ENCODE data around the gene ZAP70.

DNA sequence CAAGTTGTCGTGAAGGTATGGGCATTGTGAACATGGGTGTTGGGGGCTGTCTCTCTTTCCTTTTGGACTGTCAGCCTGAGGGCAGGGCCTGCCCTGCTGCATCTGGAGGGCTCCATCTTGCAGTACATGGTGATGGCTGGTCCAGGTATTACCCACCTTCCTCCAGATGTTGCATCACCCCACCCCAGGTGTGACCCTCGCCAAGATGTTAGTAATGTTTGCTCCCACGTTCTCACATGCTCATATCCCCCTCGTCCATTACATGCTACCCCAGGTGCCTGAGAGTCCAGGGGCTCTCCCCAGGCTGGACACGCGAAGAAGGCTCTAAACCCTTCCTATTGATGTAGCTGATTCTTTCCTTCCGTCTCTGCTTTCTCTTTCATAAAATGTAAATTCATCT lies 13.9 kb downstream of the ZAP70 start:
- TF ChIP-seq CTCF (IDR thresholded peaks at IDR 0.05) (no peak), EZH2 (IDR thresholded peaks at IDR 0.05; ENCODE audit: borderline replicate concordance, insufficient read depth, low read depth, low read length, poor library complexity, severe bottlenecking) (no peak)
